HG02610 (cell line): Measurements from ENCODE around the gene DNAJC25.
"Not testable (repeated sequence)": the region's sequence is repeated elsewhere in the genome, so short reads cannot be mapped to it uniquely, and the experiment has no call there.

Experiments used
- ATAC-seq: cut with Tn5 transposase; IDR thresholded peaks from one replicate; pipeline ENCODE4 v1.9.1; 2021; ENCODE audit warnings: mild to moderate bottlenecking, moderate library complexity; ENCODE audit not compliant: unreplicated experiment

The DNAJC25 gene

GRCh38 chr9:111631214-111631971 lies at the start of gene DNAJC25:
Gene DNAJC25, plus strand, starts transcription at chr9:111631334. Its CDS starts 74 bp downstream, at chr9:111631408.
- peak; percentile 97 for ATAC-seq

- ATAC-seq, result no peak
Observed at GRCh38 chr9:111582888-111583287, 48.2 kb upstream of the DNAJC25 start.

- no peak for ATAC-seq
Observed at GRCh38 chr9:111586378-111586777, 44.8 kb upstream of the DNAJC25 start.

- ATAC-seq, result no peak
Observed at GRCh38 chr9:111588846-111589245, 42.3 kb upstream of the DNAJC25 start.

GRCh38 chr9:111597852-111598732 lies 33.0 kb upstream of the DNAJC25 start:
- ATAC-seq, result peak; percentile 37

- no peak for ATAC-seq
Observed at GRCh38 chr9:111598733-111599091, 32.4 kb upstream of the DNAJC25 start.

- no peak for ATAC-seq
Observed at GRCh38 chr9:111599092-111599954, 31.8 kb upstream of the DNAJC25 start, which contains the start of gene PTGR1. Gene PTGR1, minus strand, starts transcription at chr9:111599647. Its CDS starts 2,225 bp downstream, at chr9:111597422.

- ATAC-seq, result no peak
Observed at GRCh38 chr9:111599955-111600343, 31.2 kb upstream of the DNAJC25 start.

GRCh38 chr9:111601237-111602018 lies 29.7 kb upstream of the DNAJC25 start:
- no peak for ATAC-seq

GRCh38 chr9:111603041-111603440 lies 28.1 kb upstream of the DNAJC25 start:
- no peak for ATAC-seq

- no peak for ATAC-seq
Observed at GRCh38 chr9:111604054-111604615, 27.0 kb upstream of the DNAJC25 start.

- ATAC-seq, result no peak
Observed at GRCh38 chr9:111605041-111605559, 26.0 kb upstream of the DNAJC25 start.

GRCh38 chr9:111610149-111610548 lies 21.0 kb upstream of the DNAJC25 start:
- no peak for ATAC-seq

- no peak for ATAC-seq
Observed at GRCh38 chr9:111610845-111611244, 20.3 kb upstream of the DNAJC25 start.

- no peak for ATAC-seq
Observed at GRCh38 chr9:111613436-111614040, 17.6 kb upstream of the DNAJC25 start.

GRCh38 chr9:111615928-111616327 lies 15.2 kb upstream of the DNAJC25 start:
- no peak for ATAC-seq

- not testable (repeated sequence) for ATAC-seq
Observed at GRCh38 chr9:111617349-111617748, 13.8 kb upstream of the DNAJC25 start.

GRCh38 chr9:111621895-111622480 lies 9.1 kb upstream of the DNAJC25 start:
- ATAC-seq, result no peak

- ATAC-seq, result no peak
Observed at GRCh38 chr9:111622626-111623025, 8.5 kb upstream of the DNAJC25 start.
